HL-60 (cell line): Measurements from ENCODE around the gene XAGE2.

Experiments used
- DNase-seq, 2 experiments: peaks; one replicate each; pipeline ENCODE4 v3.0.0-alpha.2; 2010 to 2020; ENCODE audit warnings: low read depth in 1 of 2, low spot score in 1 of 2
- H3K27ac ChIP-seq: fragments of 250-450 bp; sonication (Bioruptor Pico); replicated peaks from 2 replicates; pipeline ENCODE4 v1.5.1; 2020; ENCODE audit warnings: mild to moderate bottlenecking, moderate library complexity
- H3K27me3 ChIP-seq: fragments of 250-450 bp; sonication (Bioruptor Pico); 2 replicates; pipeline ENCODE4 v1.5.1; 2021; ENCODE audit warnings: mild to moderate bottlenecking, moderate library complexity; ENCODE audit not compliant: insufficient read depth, poor library complexity, severe bottlenecking
- H3K4me3 ChIP-seq: replicated peaks from 2 replicates; pipeline ENCODE4 v1.5.1; 2011; ENCODE audit warnings: mild to moderate bottlenecking, control low read depth, low read length; ENCODE audit not compliant: insufficient read depth
- CTCF ChIP-seq: IDR thresholded peaks from one replicate; pipeline ENCODE4 v1.5.1; 2011; ENCODE audit warnings: low read length, control low read depth, inconsistent platforms; ENCODE audit not compliant: insufficient read depth
- GABPA ChIP-seq: IDR thresholded peaks from 2 replicates; pipeline ENCODE4 v1.6.1; 2012; ENCODE audit warnings: low read depth
- POLR2AphosphoS5 ChIP-seq: IDR thresholded peaks from 2 replicates; pipeline ENCODE4 v1.6.1; 2012; ENCODE audit warnings: low read depth
- REST ChIP-seq: IDR thresholded peaks from 2 replicates; pipeline ENCODE4 v1.6.1; 2012; ENCODE audit warnings: low read depth; ENCODE audit not compliant: insufficient replicate concordance
- SPI1 ChIP-seq: IDR thresholded peaks from 2 replicates; pipeline ENCODE4 v1.6.1; 2012; ENCODE audit warnings: low read depth, mild to moderate bottlenecking, borderline replicate concordance

The XAGE2 gene

GRCh38 chrX:52416816-52417215 lies 48.0 kb downstream of the XAGE2 start:
- Histone ChIP-seq H3K27ac (no peak overlapping the region), H3K4me3 (no peak overlapping the region), H3K27me3 (no peaks in the 10 kb centered on the region)
- DNase-seq, result no peak
- TF ChIP-seq CTCF, result no peak
- TF ChIP-seq REST, result no peak
- no peak for TF ChIP-seq POLR2AphosphoS5
- no peak for TF ChIP-seq SPI1
- TF ChIP-seq GABPA, result no peak

GRCh38 chrX:52420824-52421443 lies 52.1 kb downstream of the XAGE2 start:
- no peak overlapping the region for H3K4me3 ChIP-seq
- no peak overlapping the region for H3K27ac ChIP-seq
- no peaks in the 10 kb centered on the region for H3K27me3 ChIP-seq
- TF ChIP-seq POLR2AphosphoS5 (no peak), CTCF (no peak), GABPA (no peak), SPI1 (no peak), REST (no peak)
- DNase-seq, result no peak

- TF ChIP-seq GABPA (no peak), SPI1 (no peak), REST (no peak), POLR2AphosphoS5 (no peak), CTCF (no peak)
- no peak overlapping the region for H3K4me3 ChIP-seq
- DNase-seq, result no peak
- H3K27me3 ChIP-seq, result no peaks in the 10 kb centered on the region
- no peak overlapping the region for H3K27ac ChIP-seq
Observed at GRCh38 chrX:52422884-52423283, 54.1 kb downstream of the XAGE2 start.
